HG03571 (cell line): ENCODE results near the gene CFAP65.
A peak's percentile ranks its signal among the peaks of the same experiment; 100 is the strongest.

Experiments used
- ATAC-seq: cut with Tn5 transposase; IDR thresholded peaks from one replicate; pipeline ENCODE4 v1.9.1; 2021; ENCODE audit not compliant: unreplicated experiment

The CFAP65 gene

GRCh38 chr2:219034823-219035222 is 6.5 kb downstream of the CFAP65 start:
- ATAC-seq: no peak

DNA sequence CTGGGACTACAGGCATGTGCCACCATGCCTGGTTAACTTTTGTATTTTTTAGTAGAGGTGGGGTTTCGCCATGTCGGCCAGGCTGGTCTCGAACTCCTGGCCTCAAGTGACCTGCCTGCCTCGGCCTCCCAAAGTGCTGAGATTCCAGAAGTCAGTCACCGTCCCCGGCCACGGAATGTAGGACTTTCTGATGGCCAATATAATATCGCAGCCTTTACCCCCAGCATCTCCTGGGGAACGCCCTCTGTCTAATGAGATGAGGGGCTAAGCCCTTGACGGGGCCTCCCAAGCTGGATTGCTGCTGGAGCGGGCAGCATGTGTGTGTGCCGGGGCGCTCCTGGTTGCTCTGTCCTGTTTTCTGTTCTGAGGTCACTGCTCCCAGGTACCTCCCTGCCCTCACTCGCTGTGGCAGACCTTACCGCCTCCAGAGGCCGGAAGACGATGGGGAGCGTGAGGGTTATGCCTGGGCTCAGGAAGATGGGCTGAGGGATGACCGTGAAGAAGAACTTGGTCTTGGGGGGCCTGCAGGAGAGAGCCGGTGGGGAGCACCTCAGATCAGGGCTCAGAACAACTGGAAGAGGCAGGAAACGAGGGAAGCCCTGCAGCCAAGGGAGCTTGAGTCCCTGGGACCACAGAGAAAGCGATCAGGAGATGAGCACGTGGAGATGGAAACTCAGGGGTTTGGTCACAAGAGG is 9.1 kb downstream of the CFAP65 start:
- no peak for ATAC-seq

- no peak for ATAC-seq
Measured at GRCh38 chr2:219031005-219031738, 10.1 kb downstream of the CFAP65 start.

DNA sequence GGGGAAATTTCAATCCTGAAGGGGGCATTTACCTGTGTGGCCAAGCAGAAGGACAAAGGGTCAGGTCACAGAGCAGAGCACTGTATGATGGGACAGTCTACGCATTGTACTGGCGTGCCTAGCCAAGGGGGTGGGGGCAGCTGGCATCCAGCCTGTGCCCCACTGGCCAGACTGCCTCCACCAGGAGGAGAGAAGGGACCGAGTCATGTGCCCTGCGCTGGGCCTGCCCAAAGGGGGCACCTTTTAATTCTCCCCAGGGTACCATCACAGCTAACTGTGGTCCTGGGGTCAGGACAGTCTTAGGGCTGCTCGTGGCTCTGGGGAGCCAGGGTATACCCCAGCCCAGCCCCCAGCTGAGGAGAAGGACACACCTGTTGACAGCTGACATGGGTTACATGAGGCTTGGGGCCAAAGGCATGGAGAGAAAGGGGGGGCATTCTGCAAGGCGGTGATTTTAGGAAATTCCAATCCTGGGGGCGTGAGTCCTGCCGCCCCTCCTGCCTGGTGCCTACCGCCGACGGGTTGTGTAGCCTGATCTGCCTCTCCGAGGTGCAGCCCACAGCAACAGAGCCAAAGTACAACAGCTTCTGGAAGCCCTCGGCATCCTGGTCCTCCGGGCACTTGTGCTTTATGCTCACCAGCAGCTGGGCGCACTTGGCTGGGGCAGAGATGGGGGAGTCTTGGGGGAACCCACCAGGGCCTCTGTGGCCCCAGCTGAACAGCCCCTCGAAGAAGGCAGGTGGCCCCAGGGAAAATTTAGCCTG is 11.0 kb downstream of the CFAP65 start:
- no peak for ATAC-seq

DNA sequence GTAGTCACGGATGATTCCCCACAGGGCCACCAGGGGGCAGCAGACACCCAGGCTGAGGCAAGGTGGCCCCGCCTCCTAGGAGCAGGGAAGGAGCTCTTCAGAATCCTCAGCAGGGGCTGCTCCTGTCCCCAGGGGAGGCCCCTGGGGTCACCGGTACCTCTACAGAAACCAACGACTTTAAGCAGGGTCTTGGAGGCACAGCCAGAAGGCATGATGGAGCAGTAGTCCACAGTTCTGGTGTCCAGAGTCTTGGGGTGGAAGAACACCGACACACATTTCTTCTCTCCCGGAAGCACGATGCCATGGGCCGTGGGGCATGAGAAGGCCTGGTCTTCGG is 11.5 kb downstream of the CFAP65 start:
- peak; percentile 61 for ATAC-seq

GRCh38 chr2:219028996-219029828 is 12.1 kb downstream of the CFAP65 start:
- no peak for ATAC-seq

- ATAC-seq: no peak
Measured at GRCh38 chr2:219028141-219028540, 13.2 kb downstream of the CFAP65 start.

DNA sequence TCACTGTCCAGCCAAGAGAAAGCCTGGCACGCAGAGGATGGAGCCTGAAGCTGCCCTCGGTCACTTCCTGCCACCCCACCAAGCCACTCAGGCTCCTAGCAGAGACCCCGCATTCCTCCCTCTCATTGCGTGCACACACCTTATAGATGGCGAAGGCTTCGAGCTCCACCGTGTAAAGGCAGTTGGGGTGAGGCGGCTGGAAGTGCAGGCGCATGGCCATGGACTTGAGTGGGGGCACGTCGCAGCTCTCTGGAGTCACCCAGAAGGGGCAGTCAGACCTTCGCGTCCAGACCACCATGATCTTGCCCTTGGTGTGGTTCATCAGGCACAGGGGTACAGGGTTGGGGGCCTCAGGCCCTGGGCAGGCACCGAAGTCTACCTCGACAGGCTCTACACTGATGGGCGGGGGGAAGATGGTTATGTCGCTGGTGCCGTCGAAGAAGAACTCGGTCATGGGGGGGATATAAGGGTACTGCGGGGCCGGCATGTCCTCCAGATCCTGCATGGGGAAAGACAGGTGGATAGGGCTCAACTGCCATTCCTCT is 13.7 kb downstream of the CFAP65 start:
- no peak for ATAC-seq

GRCh38 chr2:219026946-219027345 is 14.4 kb downstream of the CFAP65 start:
- no peak for ATAC-seq

GRCh38 chr2:219025637-219026585 is 15.4 kb downstream of the CFAP65 start:
- no peak for ATAC-seq

DNA sequence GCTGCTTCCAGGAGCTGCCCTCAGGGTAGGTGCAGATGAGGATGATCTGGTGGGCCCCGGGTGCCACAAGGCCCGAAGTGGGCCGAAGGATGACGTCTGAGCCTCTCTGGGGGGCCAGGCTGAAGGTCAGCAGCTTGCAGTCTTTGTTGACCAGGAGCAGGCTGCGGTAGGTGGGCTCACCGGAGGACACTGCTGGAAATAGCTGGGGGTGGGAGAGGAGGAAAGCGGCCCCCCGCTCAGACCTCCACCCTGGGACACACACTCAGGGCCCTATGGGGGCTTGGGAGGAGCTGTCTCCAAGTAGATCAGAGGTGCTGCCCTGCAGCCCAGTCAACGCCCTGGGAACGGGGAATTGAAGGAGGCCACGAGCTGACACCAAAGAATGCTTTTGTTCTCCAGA is 17.3 kb downstream of the CFAP65 start:
- ATAC-seq: no peak

- ATAC-seq: no peak
Measured at GRCh38 chr2:219023045-219023605, 18.2 kb downstream of the CFAP65 start.

DNA sequence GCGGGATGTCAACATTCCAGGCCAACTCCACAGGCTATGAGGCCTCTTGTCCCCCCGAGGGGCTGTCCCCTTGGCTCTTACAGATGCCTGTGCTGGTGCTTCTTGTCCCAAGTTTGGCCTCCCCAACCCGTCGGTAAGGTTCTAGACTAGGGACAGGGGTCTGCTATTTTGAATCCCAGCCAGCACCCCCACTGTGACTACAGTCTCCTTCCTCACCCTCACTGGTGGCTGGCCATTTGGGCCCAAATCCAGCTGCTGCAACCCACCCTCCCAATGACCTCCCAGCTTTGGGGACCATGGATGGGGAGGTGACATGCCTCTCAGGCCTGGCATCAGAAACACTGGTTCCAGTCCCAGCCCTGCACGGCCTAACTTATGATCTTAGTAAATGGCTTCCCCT is 18.7 kb downstream of the CFAP65 start:
- no peak for ATAC-seq

- ATAC-seq: no peak
Measured at GRCh38 chr2:219022041-219022440, 19.3 kb downstream of the CFAP65 start.

- ATAC-seq: no peak
Measured at GRCh38 chr2:219021591-219021990, 19.7 kb downstream of the CFAP65 start.

GRCh38 chr2:219020604-219021365 is 20.5 kb downstream of the CFAP65 start:
- ATAC-seq: no peak

GRCh38 chr2:219019436-219019835 is 21.9 kb downstream of the CFAP65 start:
- no peak for ATAC-seq

GRCh38 chr2:219018726-219019125 is 22.6 kb downstream of the CFAP65 start:
- ATAC-seq: no peak

DNA sequence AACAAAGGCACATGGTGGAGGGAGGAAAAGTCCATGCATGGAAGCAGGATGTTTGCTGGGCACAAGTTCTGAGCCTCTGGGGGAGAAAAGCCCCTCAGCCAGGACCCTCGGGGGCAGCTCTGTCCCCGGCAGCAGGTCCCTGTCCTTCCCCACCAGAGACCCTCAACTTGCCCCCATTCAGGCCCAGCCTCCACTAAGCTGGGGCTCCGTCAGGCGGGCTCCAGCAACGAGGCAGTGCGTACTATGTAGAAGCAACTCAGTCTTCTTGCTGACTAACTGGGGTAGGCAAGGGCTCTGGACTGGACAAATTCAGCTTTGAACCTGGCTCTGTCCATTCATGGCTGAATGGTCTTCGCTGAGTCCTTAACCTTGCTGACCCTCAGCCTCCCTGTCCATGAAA is 23.0 kb downstream of the CFAP65 start:
- ATAC-seq: no peak
